Heart left ventricle (tissue), 16 donors: ENCODE measurements around the gene ZDHHC14. TPM values are rescaled to one million over a fixed set of nuclear protein-coding genes. Genes with fewer than 3 reads are reported as not detected.

Source experiments
- ATAC-seq, 4 donors: fragments of 200-7000 bp; cut with Tn5 transposase; one replicate each; pipeline ENCODE4 v1.9.1; 2020 to 2022; ENCODE audit warnings: moderate library complexity in 4 of 4, mild to moderate bottlenecking in 3 of 4, moderate number of reproducible peaks in 1 of 4
- DNase-seq, 5 donors: peaks; one replicate each; pipeline ENCODE4 v3.0.0-alpha.2; 2020
- H3K27ac ChIP-seq, 12 donors: fragments of 200-600 bp; sonication (generic) in 4 of 12; one replicate each; pipeline versions ENCODE4 v1.5.0 to v1.8.0; 2016 to 2022; ENCODE audit warnings: mild to moderate bottlenecking in 2 of 12
- H3K27me3 ChIP-seq, 9 donors: fragments of 200-600 bp; sonication (generic) in 2 of 9; one replicate each; pipeline versions ENCODE4 v1.5.1 to v1.8.0; 2016 to 2022; ENCODE audit warnings: mild to moderate bottlenecking in 3 of 9
- H3K36me3 ChIP-seq, 9 donors: fragments of 200-600 bp; sonication (generic) in 2 of 9; one replicate each; pipeline versions ENCODE4 v1.5.0 to v1.8.0; 2018 to 2022; ENCODE audit warnings: mild to moderate bottlenecking in 2 of 9
- H3K4me1 ChIP-seq, 12 donors: fragments of 200-600 bp; sonication (generic) in 4 of 12; one replicate each; pipeline versions ENCODE4 v1.5.0 to v1.8.0; 2016 to 2022; ENCODE audit warnings: mild to moderate bottlenecking in 3 of 12
- H3K4me3 ChIP-seq, 12 donors: fragments of 200-600 bp; sonication (generic) in 4 of 12; one replicate each; pipeline versions ENCODE4 v1.5.0 to v1.8.0; 2017 to 2022; ENCODE audit warnings: mild to moderate bottlenecking in 9 of 12, moderate library complexity in 4 of 12
- H3K9me3 ChIP-seq, 12 donors: fragments of 200-600 bp; sonication (generic) in 4 of 12; one replicate each; pipeline versions ENCODE4 v1.5.0 to v1.8.0; 2016 to 2022; ENCODE audit warnings: mild to moderate bottlenecking in 1 of 12
- CTCF ChIP-seq, 12 donors: fragments of 200-600 bp; sonication (generic) in 4 of 12; IDR thresholded peaks; one replicate each; pipeline versions ENCODE4 v1.5.0 to v1.8.0; 2018 to 2022; ENCODE audit warnings: antibody characterized with exemption in 12 of 12, mild to moderate bottlenecking in 5 of 12
- POLR2A ChIP-seq, 2 donors: fragments of 450-650 bp; IDR thresholded peaks; one replicate each; pipeline ENCODE4 v1.6.1; 2017; ENCODE audit warnings: antibody characterized with exemption in 2 of 2, mild to moderate bottlenecking in 2 of 2, moderate library complexity in 2 of 2
- WGBS, 4 donors: extraction: QIAGEN DNeasy Blood & Tissue Kit in 2 of 4; methylation state at CpG; one replicate each; pipeline versions ENCODE4 v1.1.5 to v1.1.7; 2013 to 2018; 5-methylcytosine and 5-hydroxymethylcytosine counted together
- intact Hi-C, 10 donors: fragments of 100-400 bp; cut with DNase I; formaldehyde crosslinking; loops; one replicate each; pipeline versions ENCODE4 v1.11.1 to v1.14.2; 2022
- polyA plus RNA-seq, 2 donors: library from polyadenylated mRNA; stranded (reverse); fragments of 200-250 nt; gene quantifications; one replicate each; pipeline ENCODE4 v1.2.3, GENCODE V29; 2013
- total RNA-seq, 9 donors: library from RNA; depleted of rRNA in 2 of 9; stranded (reverse); fragments of >200 nt in 2 of 9; fragmentation: NEBNext Ultra II Directional in 3 of 9; extraction: Animal tissue kit (Norgen Biotek cat#: 25700) in 3 of 9; gene quantifications; one replicate each; pipeline versions ENCODE4 v1.1.0 to v1.2.4, GENCODE V29; 2016 to 2023
- donor health status: ischemic (EF 13 %, LVEDD 7.1; RV severe dilation, severe dysfunction).
- donor health status: healthy with polysubstance abuse.
- donor health status: DM: no; HTN: yes; CAD: no.
- donor health status: DM: no; HTN: no; CAD: no.
- donor health status: ischemic (EF 25% LVEDD 6.9; RV normal size, moderate dysfunction).
- donor health status: ischemic (EF 25% LVEDD 5.7; RV mildly dilated, moderate dysfunction).
- donor health status: healthy.
- donor health status: DM: yes; HTN: yes; CAD: no.
- donor health status: ischemic (EF 35%, LVEDD 5.7; RV mildly dilated, moderate dysfunction).
- donor health status: nonischemic (EF 11% LVEDD 7.7; RV severe dilation, severe dysfunction).
- donor health status: DM: yes; HTN: yes; CAD: no.
- donor health status: PGD.
- donor health status: ischemic (EF 29% LVEDD 5.4; RV normal size, mild dysfunction).
- donor health status: nonischemic (EF 23%, LVEDD 6.1; RV moderate dilation, normal function).

The ZDHHC14 gene
- total and polyA plus RNA-seq, 11 donors: 7.0 to 25.8 (median 15.4) TPM

- intact Hi-C loops: no loop called here
- no peaks in the 10 kb centered on the region for H3K27me3 ChIP-seq
- no peak overlapping the region for H3K27ac ChIP-seq
- peaks cover 0 to 3% (median 0%) of the 10 kb centered on the region in 12 donors for H3K4me1 ChIP-seq
- WGBS, 4 donors: 93 to 98% (median 95%) methylated on average over 3 of the region's 3 CpGs
- peaks cover 0 to 6% (median 0%) of the 10 kb centered on the region in 9 donors for H3K36me3 ChIP-seq
- TF ChIP-seq CTCF (IDR thresholded peaks at IDR 0.05): no peak
- TF ChIP-seq POLR2A (IDR thresholded peaks at IDR 0.05): no peak
- H3K4me3 ChIP-seq: no peak overlapping the region
- DNase-seq: no peak
- no peak for ATAC-seq
- no peaks in the 10 kb centered on the region for H3K9me3 ChIP-seq
Observed at GRCh38 chr6:157642736-157643135, 261.7 kb downstream of the ZDHHC14 start.

DNA sequence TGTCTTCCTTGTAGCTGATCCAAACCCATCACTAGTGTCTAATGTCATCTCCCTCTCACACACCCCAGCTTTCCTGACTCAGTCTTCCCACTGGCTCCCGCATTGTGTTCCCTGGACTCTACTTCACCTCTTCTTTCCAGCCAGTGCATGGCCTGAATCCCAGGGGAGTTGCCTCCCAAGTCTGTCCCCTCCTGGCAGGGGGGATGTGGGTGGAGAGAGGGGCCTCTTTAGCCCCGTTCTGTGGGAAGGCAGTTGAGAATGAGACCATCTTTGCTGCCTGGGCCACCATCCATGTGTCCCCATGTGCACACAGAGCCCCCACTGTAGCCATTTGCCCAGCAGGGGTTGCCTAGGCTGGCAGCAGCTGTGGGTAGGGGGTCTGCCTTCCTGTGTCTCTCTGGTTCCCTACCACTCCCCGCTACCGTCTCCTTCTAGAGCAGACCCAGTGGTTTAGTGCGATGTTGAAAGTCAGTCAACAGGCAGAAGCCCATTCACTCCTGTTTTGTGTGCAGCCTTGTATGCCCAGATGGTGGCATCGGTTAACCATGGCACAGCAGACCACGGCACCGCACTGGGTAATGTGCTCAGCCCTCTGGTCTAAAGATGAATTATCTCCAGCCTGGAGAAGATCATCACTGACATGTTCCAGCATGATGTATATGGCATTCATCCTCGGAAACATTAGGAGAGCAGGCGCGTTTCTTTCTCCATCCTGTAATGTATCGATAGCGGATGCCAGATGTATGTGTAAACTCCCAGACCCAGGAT is 263.2 kb downstream of the ZDHHC14 start:
- no peak overlapping the region for H3K27ac ChIP-seq
- intact Hi-C loops: no loop called here
- peaks cover 0 to 8% (median 0%) of the 10 kb centered on the region in 9 donors for H3K36me3 ChIP-seq
- DNase-seq (no peak), ATAC-seq (peak in 2 of 4 donors; percentile 18 to 40)
- no peak overlapping the region for H3K4me3 ChIP-seq
- WGBS, 4 donors: 90 to 92% (median 91%) methylated on average over 13 of the region's 13 CpGs
- H3K27me3 ChIP-seq: no peaks in the 10 kb centered on the region
- peak in 6 of 12 donors; percentile 12 to 35 (median 24) for TF ChIP-seq CTCF (IDR thresholded peaks at IDR 0.05)
- no peak for TF ChIP-seq POLR2A (IDR thresholded peaks at IDR 0.05)
- peaks cover 0 to 3% (median 0%) of the 10 kb centered on the region in 12 donors for H3K4me1 ChIP-seq
- no peaks in the 10 kb centered on the region for H3K9me3 ChIP-seq

GRCh38 chr6:157645201-157645795 is 264.3 kb downstream of the ZDHHC14 start:
- peaks cover 0 to 13% (median 6%) of the 10 kb centered on the region in 12 donors for H3K4me1 ChIP-seq
- no peaks in the 10 kb centered on the region for H3K27me3 ChIP-seq
- H3K4me3 ChIP-seq: no peak overlapping the region
- DNase-seq: no peak
- TF ChIP-seq POLR2A (IDR thresholded peaks at IDR 0.05) (no peak), CTCF (IDR thresholded peaks at IDR 0.05) (no peak)
- peak in 1 of 4 donors; percentile 35 for ATAC-seq
- H3K9me3 ChIP-seq: no peaks in the 10 kb centered on the region
- no peak overlapping the region for H3K27ac ChIP-seq
- peaks cover 0 to 8% (median 0%) of the 10 kb centered on the region in 9 donors for H3K36me3 ChIP-seq
- WGBS, 4 donors: 85 to 92% (median 87%) methylated on average over 20 of the region's 20 CpGs
- intact Hi-C loops: no loop called here

DNA sequence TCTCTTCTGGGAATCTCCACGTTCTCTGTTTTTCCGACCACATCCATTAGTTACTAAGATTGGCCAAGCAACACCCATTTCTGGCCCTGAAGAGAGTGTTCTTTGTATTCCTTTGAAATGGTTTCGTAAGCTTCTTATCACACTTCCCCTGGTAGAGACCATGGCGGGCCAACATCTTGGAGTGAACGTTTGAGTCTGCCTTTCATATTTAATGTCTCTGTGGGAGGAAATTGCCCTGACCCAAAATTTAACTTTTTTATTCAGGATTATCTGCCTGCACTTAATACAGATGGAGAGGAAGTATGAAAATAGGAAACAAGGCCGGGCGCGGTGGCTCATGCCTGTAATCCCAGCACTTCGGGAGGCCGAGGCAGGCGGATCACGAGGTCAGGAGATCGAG is 265.0 kb downstream of the ZDHHC14 start:
- intact Hi-C loops: no loop called here
- H3K9me3 ChIP-seq: no peaks in the 10 kb centered on the region
- H3K27ac ChIP-seq: no peak overlapping the region
- TF ChIP-seq CTCF (IDR thresholded peaks at IDR 0.05) (no peak), POLR2A (IDR thresholded peaks at IDR 0.05) (no peak)
- no peak overlapping the region for H3K4me3 ChIP-seq
- DNase-seq: no peak
- H3K4me1 ChIP-seq: peaks cover 0 to 18% (median 6%) of the 10 kb centered on the region in 12 donors
- 78 to 91% (median 88%) methylated on average over 13 of the region's 13 CpGs for WGBS, 4 donors
- H3K27me3 ChIP-seq: no peaks in the 10 kb centered on the region
- peaks cover 0 to 7% (median 0%) of the 10 kb centered on the region in 9 donors for H3K36me3 ChIP-seq
- no peak for ATAC-seq
